Urinary bladder (tissue), 4 donors: ENCODE data around the gene CDC20. TPM values are rescaled to one million over a fixed set of nuclear protein-coding genes. Genes with fewer than 3 reads are reported as not detected.

ENCODE experiments used
- DNase-seq: peaks from one replicate; pipeline ENCODE4 v3.0.0-alpha.2; 2015; ENCODE audit errors: extremely low spot score
- H3K27ac ChIP-seq: one replicate; pipeline ENCODE4 v1.5.1; 2013; ENCODE audit warnings: low read depth, mild to moderate bottlenecking, moderate library complexity
- H3K36me3 ChIP-seq: one replicate; pipeline ENCODE4 v1.6.1; 2013; ENCODE audit warnings: mild to moderate bottlenecking, moderate library complexity; ENCODE audit not compliant: insufficient read depth
- H3K4me1 ChIP-seq: one replicate; pipeline ENCODE4 v1.6.1; 2013; ENCODE audit warnings: mild to moderate bottlenecking, moderate library complexity; ENCODE audit not compliant: insufficient read depth
- H3K4me3 ChIP-seq: one replicate; pipeline ENCODE4 v1.5.1; 2013; ENCODE audit warnings: low read depth, low read length
- WGBS: extraction: QIAGEN DNeasy Blood & Tissue Kit; methylation state at CpG from one replicate; pipeline ENCODE4 v1.1.7; 2013; 5-methylcytosine and 5-hydroxymethylcytosine counted together
- polyA plus RNA-seq: library from polyadenylated mRNA; stranded (reverse); fragments of 200-250 nt; gene quantifications from one replicate; pipeline ENCODE4 v1.2.3, GENCODE V29; 2013
- total RNA-seq: library from RNA; depleted of rRNA; stranded (reverse); fragments of >200 nt; gene quantifications from one replicate; pipeline ENCODE4 v1.2.3, GENCODE V29; 2014
- donor health status: healthy with polysubstance abuse.
- donor health status: healthy.

Gene CDC20
- total and polyA plus RNA-seq, 2 donors, result 1.7 to 12.3 TPM

- Histone ChIP-seq H3K4me1 (no peaks in the 10 kb centered on the region), H3K4me3 (no peak overlapping the region), H3K27ac (no peak overlapping the region), H3K36me3 (no peaks in the 10 kb centered on the region)
- no peak for DNase-seq
- WGBS, result 94% methylated on average over 5 of the region's 5 CpGs
Measured at GRCh38 chr1:43319288-43319687, 39.5 kb upstream of the CDC20 start.

- Histone ChIP-seq H3K4me1 (no peaks in the 10 kb centered on the region), H3K36me3 (no peaks in the 10 kb centered on the region), H3K4me3 (no peak overlapping the region), H3K27ac (no peak overlapping the region)
- DNase-seq, result no peak
- WGBS, result 67% methylated on average over 3 of the region's 3 CpGs
Measured at GRCh38 chr1:43319766-43320165, 39.0 kb upstream of the CDC20 start.

DNA sequence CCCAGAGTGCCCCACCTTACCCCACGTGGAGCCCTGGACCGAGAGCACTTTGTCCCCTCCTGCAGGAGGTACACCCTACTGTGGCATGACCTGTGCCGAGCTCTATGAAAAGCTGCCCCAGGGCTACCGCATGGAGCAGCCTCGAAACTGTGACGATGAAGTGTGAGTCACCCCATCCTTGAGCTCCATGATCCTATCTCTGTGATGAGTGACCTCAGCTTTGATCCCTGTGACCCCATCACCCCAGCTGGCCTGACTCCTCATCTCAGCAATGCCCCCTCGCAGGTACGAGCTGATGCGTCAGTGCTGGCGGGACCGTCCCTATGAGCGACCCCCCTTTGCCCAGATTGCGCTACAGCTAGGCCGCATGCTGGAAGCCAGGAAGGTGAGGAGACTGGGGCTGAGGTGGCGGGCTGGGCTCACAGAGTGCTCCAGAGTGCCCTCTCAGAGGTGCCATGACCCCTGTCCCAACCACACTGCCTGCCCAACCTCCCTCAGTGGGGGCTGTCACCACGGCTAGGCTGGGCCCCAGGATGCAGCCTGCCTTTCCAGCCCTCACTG, 37.4 kb upstream of the CDC20 start:
- no peak overlapping the region for H3K4me3 ChIP-seq
- no peaks in the 10 kb centered on the region for H3K36me3 ChIP-seq
- 92% methylated on average over 16 of the region's 16 CpGs for WGBS
- DNase-seq, result no peak
- no peak overlapping the region for H3K27ac ChIP-seq
- no peaks in the 10 kb centered on the region for H3K4me1 ChIP-seq

- WGBS, result 94% methylated on average over 5 of the region's 5 CpGs
- no peaks in the 10 kb centered on the region for H3K4me1 ChIP-seq
- no peaks in the 10 kb centered on the region for H3K36me3 ChIP-seq
- H3K4me3 ChIP-seq, result no peak overlapping the region
- H3K27ac ChIP-seq, result no peak overlapping the region
- DNase-seq, result no peak
Measured at GRCh38 chr1:43322506-43322905, 36.3 kb upstream of the CDC20 start.

- WGBS, result 84% methylated on average over 1 of the region's 1 CpG
- no peak overlapping the region for H3K27ac ChIP-seq
- no peak for DNase-seq
- no peaks in the 10 kb centered on the region for H3K4me1 ChIP-seq
- no peak overlapping the region for H3K4me3 ChIP-seq
- H3K36me3 ChIP-seq, result no peaks in the 10 kb centered on the region
Measured at GRCh38 chr1:43324810-43325209, 34.0 kb upstream of the CDC20 start.

DNA sequence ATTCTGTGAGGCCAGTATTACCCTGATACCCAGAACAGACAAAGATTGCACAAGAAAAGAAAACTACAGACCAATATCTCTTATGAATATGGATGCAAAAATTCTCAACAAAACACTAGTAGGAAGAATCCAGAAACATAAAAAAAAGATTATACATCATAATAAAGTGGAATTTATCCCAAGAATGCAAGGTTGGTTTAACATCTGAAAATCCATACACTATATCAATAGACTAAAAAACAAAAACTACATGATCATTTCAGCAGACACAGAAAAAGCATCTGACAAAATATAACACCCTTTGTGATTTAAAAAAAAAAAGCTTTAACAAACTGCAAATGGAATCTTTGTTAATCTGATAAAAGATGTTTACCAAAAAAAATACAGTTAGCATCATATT, 33.4 kb upstream of the CDC20 start:
- no peak overlapping the region for H3K4me3 ChIP-seq
- no peaks in the 10 kb centered on the region for H3K4me1 ChIP-seq
- no peak for DNase-seq
- H3K27ac ChIP-seq, result no peak overlapping the region
- H3K36me3 ChIP-seq, result no peaks in the 10 kb centered on the region

- Histone ChIP-seq H3K4me3 (no peak overlapping the region), H3K27ac (no peak overlapping the region), H3K36me3 (no peaks in the 10 kb centered on the region), H3K4me1 (no peaks in the 10 kb centered on the region)
- 89% methylated on average over 1 of the region's 1 CpG for WGBS
- no peak for DNase-seq
Measured at GRCh38 chr1:43327549-43328292, 31.1 kb upstream of the CDC20 start.

DNA sequence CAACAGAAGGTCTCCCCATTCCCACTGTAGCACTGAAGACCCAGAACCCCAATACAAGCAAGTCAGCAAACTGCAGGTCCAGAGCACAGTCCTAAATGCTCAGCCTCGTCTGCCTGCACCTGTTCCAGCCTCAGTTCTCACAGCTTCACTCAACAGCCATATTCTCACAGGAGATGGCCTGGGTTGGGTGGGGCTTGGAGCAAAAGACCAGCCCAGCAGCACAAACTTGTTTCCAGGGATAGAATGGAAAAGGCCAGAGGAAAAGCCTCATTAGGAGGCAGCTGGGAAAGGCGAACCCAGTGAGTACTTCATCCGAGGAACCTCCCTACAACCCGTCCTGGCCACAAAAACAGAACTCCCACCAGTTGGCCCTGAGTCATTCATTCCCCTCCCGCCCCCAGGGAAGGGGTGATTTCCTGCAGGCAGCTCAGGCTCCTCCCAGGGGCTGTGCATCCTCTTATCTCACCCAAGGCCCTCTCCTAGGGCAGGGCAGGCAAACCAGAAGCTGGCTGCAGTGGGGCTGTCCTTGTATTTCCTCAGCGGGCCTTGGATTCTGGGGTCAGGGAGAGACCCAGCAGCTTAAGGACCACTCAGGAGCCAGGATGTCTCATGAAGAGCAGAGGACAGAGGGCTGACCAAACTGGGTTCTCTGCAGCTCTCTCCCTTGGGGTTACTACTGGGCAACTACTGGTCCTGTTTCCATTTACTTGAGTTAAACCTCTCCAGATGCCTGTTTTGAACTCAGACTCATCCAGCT, 28.6 kb upstream of the CDC20 start:
- no peak overlapping the region for H3K4me3 ChIP-seq
- no peak overlapping the region for H3K27ac ChIP-seq
- no peaks in the 10 kb centered on the region for H3K4me1 ChIP-seq
- H3K36me3 ChIP-seq, result no peaks in the 10 kb centered on the region
- no peak for DNase-seq
- 45% methylated on average over 6 of the region's 6 CpGs for WGBS

DNA sequence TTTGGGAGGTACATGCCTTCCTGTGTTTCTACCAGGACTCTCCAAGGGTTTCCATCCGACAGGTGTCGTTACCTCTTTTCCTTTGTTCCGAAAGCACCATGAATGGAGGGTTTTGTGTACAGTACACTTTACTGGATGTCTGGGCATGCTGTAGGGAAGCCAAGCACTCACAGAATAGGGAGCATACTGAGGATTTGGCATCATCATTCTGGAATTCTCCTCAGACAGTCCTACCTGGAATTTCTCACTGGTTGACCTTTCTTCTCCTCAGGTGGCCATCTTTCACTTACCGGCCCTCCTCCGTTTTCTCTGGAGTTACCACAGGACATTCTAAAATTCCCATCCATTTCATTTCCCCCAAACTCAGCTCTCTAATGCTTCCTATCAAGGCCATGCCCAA, 27.1 kb upstream of the CDC20 start:
- DNase-seq, result no peak
- 93% methylated on average over 5 of the region's 5 CpGs for WGBS
- Histone ChIP-seq H3K36me3 (no peaks in the 10 kb centered on the region), H3K4me3 (no peak overlapping the region), H3K27ac (no peak overlapping the region), H3K4me1 (no peaks in the 10 kb centered on the region)

GRCh38 chr1:43334453-43335205, 24.2 kb upstream of the CDC20 start:
- no peak overlapping the region for H3K4me3 ChIP-seq
- no peaks in the 10 kb centered on the region for H3K4me1 ChIP-seq
- no peaks in the 10 kb centered on the region for H3K36me3 ChIP-seq
- no peak overlapping the region for H3K27ac ChIP-seq
- no peak for DNase-seq
- WGBS, result 57% methylated on average over 7 of the region's 7 CpGs

GRCh38 chr1:43337588-43337987, 21.2 kb upstream of the CDC20 start, which contains the start of gene MPL:
Gene MPL, plus strand, starts transcription at chr1:43337818. Its CDS starts 31 bp downstream, at chr1:43337849.
- no peaks in the 10 kb centered on the region for H3K4me1 ChIP-seq
- no peaks in the 10 kb centered on the region for H3K36me3 ChIP-seq
- no peak for DNase-seq
- no peak within 1 kb of the TSS for H3K4me3 ChIP-seq
- H3K27ac ChIP-seq, result no peak within 1 kb of the TSS
- WGBS, result 75% methylated on average over 3 of the region's 3 CpGs

GRCh38 chr1:43338001-43338400, 20.8 kb upstream of the CDC20 start:
- Histone ChIP-seq H3K36me3 (no peaks in the 10 kb centered on the region), H3K4me3 (no peak overlapping the region), H3K27ac (no peak overlapping the region), H3K4me1 (no peaks in the 10 kb centered on the region)
- no peak for DNase-seq
- 78% methylated on average over 5 of the region's 5 CpGs for WGBS

- Histone ChIP-seq H3K36me3 (no peaks in the 10 kb centered on the region), H3K4me1 (no peaks in the 10 kb centered on the region), H3K27ac (no peak overlapping the region), H3K4me3 (no peak overlapping the region)
- DNase-seq, result no peak
- WGBS, result 91% methylated on average over 6 of the region's 6 CpGs
Measured at GRCh38 chr1:43339584-43340232, 19.1 kb upstream of the CDC20 start.
